Glutamatergic neuron (in vitro differentiated cells): ENCODE data around the gene ASPN. TPM values are rescaled to one million over a fixed set of nuclear protein-coding genes. Genes with fewer than 3 reads are reported as not detected.

Experiments
- DNase-seq: peaks from one replicate; pipeline ENCODE4 v3.0.0; 2022
- H3K27ac Mint-ChIP-seq: one replicate; pipeline ENCODE4 v1.8.0; 2020; ENCODE audit warnings: mild to moderate bottlenecking, mixed read lengths, inconsistent platforms; ENCODE audit not compliant: unreplicated experiment
- H3K27me3 Mint-ChIP-seq: one replicate; pipeline ENCODE4 v1.8.0; 2020; ENCODE audit warnings: mild to moderate bottlenecking, moderate library complexity, mixed read lengths, inconsistent platforms; ENCODE audit not compliant: unreplicated experiment
- H3K36me3 Mint-ChIP-seq: one replicate; pipeline ENCODE4 v1.8.0; 2020; ENCODE audit warnings: mild to moderate bottlenecking, mixed read lengths, inconsistent platforms; ENCODE audit not compliant: unreplicated experiment
- H3K4me1 Mint-ChIP-seq: one replicate; pipeline ENCODE4 v1.8.0; 2020; ENCODE audit warnings: mild to moderate bottlenecking, low read depth, mixed read lengths, inconsistent platforms; ENCODE audit not compliant: unreplicated experiment
- H3K4me3 Mint-ChIP-seq: one replicate; pipeline ENCODE4 v1.8.0; 2020; ENCODE audit warnings: mild to moderate bottlenecking, mixed read lengths, inconsistent platforms; ENCODE audit not compliant: unreplicated experiment
- H3K9me3 Mint-ChIP-seq: one replicate; pipeline ENCODE4 v1.8.0; 2020; ENCODE audit warnings: mild to moderate bottlenecking, moderate library complexity, mixed read lengths, inconsistent platforms; ENCODE audit not compliant: unreplicated experiment
- CTCF ChIP-seq: fragments of 200-600 bp; sonication (generic); IDR thresholded peaks from one replicate; pipeline ENCODE4 v1.5.0; 2021; ENCODE audit not compliant: partially characterized antibody, unreplicated experiment
- total RNA-seq: library from RNA; stranded (reverse); fragmentation: NEBNext Ultra II Directional; extraction: Animal tissue kit (Norgen Biotek cat#: 25700); gene quantifications from one replicate; pipeline ENCODE4 v1.2.1, GENCODE V29; 2021; ENCODE audit not compliant: unreplicated experiment

Gene ASPN
- total RNA-seq, 1 donor from 2014 or later: not detected

GRCh38 chr9:92518199-92518598, 35.9 kb upstream of the ASPN start:
- no peak for TF ChIP-seq CTCF
- H3K9me3 Mint-ChIP-seq: peaks cover 1% of the 10 kb centered on the region
- H3K4me1 Mint-ChIP-seq: peaks cover 3% of the 10 kb centered on the region
- DNase-seq: no peak
- no peak overlapping the region for H3K27ac Mint-ChIP-seq
- H3K36me3 Mint-ChIP-seq: no peaks in the 10 kb centered on the region
- no peak overlapping the region for H3K4me3 Mint-ChIP-seq
- H3K27me3 Mint-ChIP-seq: no peaks in the 10 kb centered on the region

- H3K9me3 Mint-ChIP-seq: peaks cover 5% of the 10 kb centered on the region
- no peak for DNase-seq
- H3K27ac Mint-ChIP-seq: no peak overlapping the region
- peaks cover 13% of the 10 kb centered on the region for H3K4me1 Mint-ChIP-seq
- TF ChIP-seq CTCF: no peak
- H3K4me3 Mint-ChIP-seq: no peak overlapping the region
- H3K36me3 Mint-ChIP-seq: no peaks in the 10 kb centered on the region
- peaks cover 4% of the 10 kb centered on the region for H3K27me3 Mint-ChIP-seq
Observed at GRCh38 chr9:92517046-92517445, 34.7 kb upstream of the ASPN start.

GRCh38 chr9:92516521-92516920, 34.2 kb upstream of the ASPN start:
- DNase-seq: no peak

GRCh38 chr9:92514635-92515034, 32.3 kb upstream of the ASPN start:
- no peaks in the 10 kb centered on the region for H3K36me3 Mint-ChIP-seq
- no peak for TF ChIP-seq CTCF

More at GRCh38 chr9:92516521-92516920, 34.2 kb upstream of the ASPN start:
- Mint-ChIP-seq H3K9me3 (peaks cover 5% of the 10 kb centered on the region), H3K4me3 (no peak overlapping the region), H3K36me3 (no peaks in the 10 kb centered on the region), H3K27ac (no peak overlapping the region), H3K27me3 (peaks cover 4% of the 10 kb centered on the region), H3K4me1 (peaks cover 13% of the 10 kb centered on the region)
- TF ChIP-seq CTCF: no peak

GRCh38 chr9:92513349-92513748, 31.0 kb upstream of the ASPN start:
- DNase-seq: no peak
- Mint-ChIP-seq H3K4me3 (no peak overlapping the region), H3K27ac (peak overlapping the region; percentile 86), H3K9me3 (peaks cover 5% of the 10 kb centered on the region), H3K27me3 (peaks cover 4% of the 10 kb centered on the region), H3K36me3 (no peaks in the 10 kb centered on the region), H3K4me1 (peaks cover 19% of the 10 kb centered on the region)
- no peak for TF ChIP-seq CTCF

More at GRCh38 chr9:92514635-92515034, 32.3 kb upstream of the ASPN start:
- DNase-seq: no peak
- no peak overlapping the region for H3K27ac Mint-ChIP-seq
- H3K4me3 Mint-ChIP-seq: no peak overlapping the region
- H3K4me1 Mint-ChIP-seq: peaks cover 16% of the 10 kb centered on the region
- H3K27me3 Mint-ChIP-seq: peaks cover 4% of the 10 kb centered on the region
- peaks cover 5% of the 10 kb centered on the region for H3K9me3 Mint-ChIP-seq
